ENCODE measurements around the gene CTIF.

The CTIF gene

GRCh38 chr18:48839819-48840490 lies 301.1 kb downstream of the CTIF start:
- H3K27me3 ChIP-seq (ENCODE audit: control insufficient read depth, insufficient read depth, low read length) = no peaks in the 10 kb centered on the region
- TF ChIP-seq CTCF (IDR thresholded peaks at IDR 0.05) = no peak
- H3K4me3 ChIP-seq (ENCODE audit: low read depth, low read length) = no peak overlapping the region
- H3K9ac ChIP-seq = no peak overlapping the region
- peaks cover 31% of the 10 kb centered on the region for H3K4me1 ChIP-seq
- H3K4me2 ChIP-seq (ENCODE audit: low read length) = no peak overlapping the region
- H3K79me2 ChIP-seq = peaks cover 15% of the 10 kb centered on the region
- H3K36me3 ChIP-seq (ENCODE audit: control insufficient read depth, insufficient read depth, low read length) = no peaks in the 10 kb centered on the region
- no peak overlapping the region for H2AFZ ChIP-seq
- no peaks in the 10 kb centered on the region for H3K9me3 ChIP-seq (ENCODE audit: control insufficient read depth, low read length)
- peak overlapping the region; percentile 7 for H3K27ac ChIP-seq

GRCh38 chr18:48840491-48840877 lies 301.7 kb downstream of the CTIF start:
- Histone ChIP-seq H3K9ac (no peak overlapping the region), H3K27ac (no peak overlapping the region), H3K27me3 (ENCODE audit: control insufficient read depth, insufficient read depth, low read length) (no peaks in the 10 kb centered on the region), H3K4me2 (ENCODE audit: low read length) (no peak overlapping the region), H2AFZ (no peak overlapping the region), H3K9me3 (ENCODE audit: control insufficient read depth, low read length) (no peaks in the 10 kb centered on the region), H3K36me3 (ENCODE audit: control insufficient read depth, insufficient read depth, low read length) (no peaks in the 10 kb centered on the region), H3K4me3 (ENCODE audit: low read depth, low read length) (no peak overlapping the region), H3K79me2 (peaks cover 12% of the 10 kb centered on the region), H3K4me1 (peaks cover 31% of the 10 kb centered on the region)
- no peak for TF ChIP-seq CTCF (IDR thresholded peaks at IDR 0.05)

GRCh38 chr18:48841381-48842258 lies 302.8 kb downstream of the CTIF start:
- peak overlapping the region; percentile 15 for H3K4me2 ChIP-seq (ENCODE audit: low read length)
- no peaks in the 10 kb centered on the region for H3K27me3 ChIP-seq (ENCODE audit: control insufficient read depth, insufficient read depth, low read length)
- H3K79me2 ChIP-seq = peaks cover 9% of the 10 kb centered on the region
- H3K4me1 ChIP-seq = peaks cover 31% of the 10 kb centered on the region
- no peaks in the 10 kb centered on the region for H3K9me3 ChIP-seq (ENCODE audit: control insufficient read depth, low read length)
- peak overlapping the region; percentile 73 for H3K27ac ChIP-seq
- no peak for TF ChIP-seq CTCF (IDR thresholded peaks at IDR 0.05)
- H3K36me3 ChIP-seq (ENCODE audit: control insufficient read depth, insufficient read depth, low read length) = no peaks in the 10 kb centered on the region
- H3K4me3 ChIP-seq (ENCODE audit: low read depth, low read length) = no peak overlapping the region
- peak overlapping the region; percentile 4 for H2AFZ ChIP-seq
- H3K9ac ChIP-seq = no peak overlapping the region

GRCh38 chr18:48842259-48843061 lies 303.6 kb downstream of the CTIF start:
- no peaks in the 10 kb centered on the region for H3K36me3 ChIP-seq (ENCODE audit: control insufficient read depth, insufficient read depth, low read length)
- no peaks in the 10 kb centered on the region for H3K9me3 ChIP-seq (ENCODE audit: control insufficient read depth, low read length)
- H2AFZ ChIP-seq = peak overlapping the region; percentile 4
- H3K4me2 ChIP-seq (ENCODE audit: low read length) = peak overlapping the region; percentile 40
- H3K27me3 ChIP-seq (ENCODE audit: control insufficient read depth, insufficient read depth, low read length) = no peaks in the 10 kb centered on the region
- H3K4me3 ChIP-seq (ENCODE audit: low read depth, low read length) = peak overlapping the region; percentile 18
- H3K4me1 ChIP-seq = peaks cover 31% of the 10 kb centered on the region
- H3K9ac ChIP-seq = no peak overlapping the region
- peak overlapping the region; percentile 73 for H3K27ac ChIP-seq
- H3K79me2 ChIP-seq = peaks cover 7% of the 10 kb centered on the region
- TF ChIP-seq CTCF (IDR thresholded peaks at IDR 0.05) = no peak
